Right lung (tissue), 5 donors: ENCODE measurements around the gene SHISA8. TPM values are rescaled to one million over a fixed set of nuclear protein-coding genes. Genes with fewer than 3 reads are reported as not detected.

ENCODE experiments used
- DNase-seq, 2 donors: peaks; one replicate each; pipeline ENCODE4 v3.0.0-alpha.2; 2013
- polyA plus RNA-seq, 5 donors: library from polyadenylated mRNA; unstranded; fragments of 120-200 nt; gene quantifications; one replicate each; pipeline versions ENCODE4 v1.2.1 to v1.2.3, GENCODE V29; 2013; ENCODE audit warnings: inconsistent platforms in 1 of 5, low replicate concordance in 1 of 5; ENCODE audit not compliant: insufficient read length in 5 of 5, insufficient read depth in 1 of 5

SHISA8 gene
- polyA plus RNA-seq, 5 donors, result 0.08 to 0.27 (median 0.21) TPM; not detected in 2

DNA sequence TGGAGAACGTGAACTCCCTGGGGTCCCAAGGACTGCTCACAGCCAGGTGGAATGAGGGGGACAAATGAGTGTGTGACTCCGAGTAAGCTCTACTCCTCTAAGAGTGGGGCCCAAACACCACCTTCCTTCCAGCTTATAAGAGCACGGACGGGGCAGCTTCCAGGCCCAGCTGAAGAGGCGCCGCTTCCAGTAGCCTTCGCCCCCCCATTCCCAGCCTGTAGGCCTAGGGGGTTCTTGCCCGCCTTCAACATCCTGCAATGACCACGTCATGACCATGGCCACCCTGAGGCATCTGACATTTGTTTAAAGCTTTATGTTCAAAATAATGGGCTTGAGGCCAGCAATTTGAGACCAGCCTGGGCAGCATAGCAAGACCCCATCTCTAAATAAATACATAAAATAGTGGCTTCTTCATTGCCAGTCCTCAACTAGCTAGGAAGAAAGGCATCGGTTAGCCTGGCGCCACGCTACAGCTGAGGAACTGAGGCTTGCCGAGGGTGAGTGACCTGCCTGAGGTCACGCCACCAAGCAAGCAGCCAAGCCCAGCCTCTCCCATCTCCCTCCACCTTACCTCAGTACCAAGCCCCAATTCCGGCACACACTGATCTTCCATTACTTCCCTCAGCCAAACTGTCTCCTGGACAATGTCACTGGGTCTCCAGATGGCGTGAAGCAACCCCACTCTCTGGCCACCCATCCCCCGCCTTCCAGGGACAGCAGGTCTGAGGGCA lies 19.6 kb upstream of the SHISA8 start:
- DNase-seq, result no peak

- DNase-seq, result no peak
These were observed 18.7 kb upstream of the SHISA8 start for GRCh38 chr22:41933411-41934177.

DNA sequence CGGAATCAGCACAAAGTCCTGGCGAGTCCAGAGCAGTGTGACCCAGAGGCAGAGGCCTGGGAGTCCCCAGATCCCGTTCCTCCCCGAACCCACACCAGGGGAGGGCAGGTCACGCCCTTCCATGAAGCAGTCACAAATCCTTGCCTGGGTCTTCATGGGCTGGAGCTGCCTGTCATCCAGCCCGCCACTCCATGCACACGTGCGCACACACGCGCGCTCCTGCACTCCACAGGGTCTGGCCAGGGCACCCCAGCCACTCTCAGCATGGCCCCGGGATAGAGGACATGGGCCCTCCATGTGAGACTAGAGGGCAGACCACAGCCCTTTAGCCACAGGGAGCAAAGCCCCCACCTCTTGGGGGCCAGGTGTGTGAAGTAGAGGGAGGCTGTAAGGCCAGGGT lies 17.5 kb upstream of the SHISA8 start:
- DNase-seq, result no peak

- DNase-seq, result no peak
These were observed 16.9 kb upstream of the SHISA8 start for GRCh38 chr22:41931701-41932269.

DNA sequence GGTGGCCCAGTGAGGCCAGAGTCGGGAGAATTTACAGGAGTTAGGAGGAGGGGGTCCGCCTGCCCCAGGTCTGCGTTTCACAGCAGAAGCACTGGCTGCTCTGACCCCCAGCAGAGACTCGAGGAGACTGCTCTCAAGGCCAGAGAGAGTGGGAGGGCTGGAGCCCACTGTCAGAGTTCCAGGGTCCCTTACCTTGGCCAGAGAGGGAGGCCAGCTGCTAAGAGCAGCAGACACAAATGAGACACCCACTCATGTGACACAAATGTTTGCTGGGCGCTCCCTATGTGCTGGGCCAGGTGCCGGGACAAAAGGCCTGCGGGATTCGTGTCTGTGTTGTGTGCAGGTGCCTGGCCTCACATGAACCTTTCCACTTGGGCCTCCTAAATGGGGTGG lies 14.5 kb upstream of the SHISA8 start:
- no peak for DNase-seq

GRCh38 chr22:41928593-41929417 lies 13.9 kb upstream of the SHISA8 start:
- DNase-seq, result no peak

DNA sequence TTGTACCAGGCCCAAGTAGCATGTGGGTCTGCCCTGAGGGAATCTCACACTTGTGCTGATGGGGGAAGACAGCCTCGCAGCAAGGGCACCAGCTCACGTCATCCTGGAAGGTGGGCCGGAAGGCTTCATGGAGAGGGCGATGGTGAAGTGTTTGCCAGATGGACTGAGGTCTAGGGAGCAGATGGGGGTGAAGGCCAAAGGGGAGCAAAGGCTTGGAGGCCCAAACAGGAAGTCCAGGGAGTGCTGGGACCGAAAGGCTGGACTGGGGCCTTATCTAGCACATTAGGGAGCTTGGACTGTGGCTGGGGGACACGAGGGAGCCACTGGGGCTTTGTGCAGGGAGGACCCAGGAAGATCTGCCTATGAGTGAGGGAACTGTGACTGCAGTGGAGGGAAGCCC lies 12.9 kb upstream of the SHISA8 start:
- DNase-seq, result no peak

DNA sequence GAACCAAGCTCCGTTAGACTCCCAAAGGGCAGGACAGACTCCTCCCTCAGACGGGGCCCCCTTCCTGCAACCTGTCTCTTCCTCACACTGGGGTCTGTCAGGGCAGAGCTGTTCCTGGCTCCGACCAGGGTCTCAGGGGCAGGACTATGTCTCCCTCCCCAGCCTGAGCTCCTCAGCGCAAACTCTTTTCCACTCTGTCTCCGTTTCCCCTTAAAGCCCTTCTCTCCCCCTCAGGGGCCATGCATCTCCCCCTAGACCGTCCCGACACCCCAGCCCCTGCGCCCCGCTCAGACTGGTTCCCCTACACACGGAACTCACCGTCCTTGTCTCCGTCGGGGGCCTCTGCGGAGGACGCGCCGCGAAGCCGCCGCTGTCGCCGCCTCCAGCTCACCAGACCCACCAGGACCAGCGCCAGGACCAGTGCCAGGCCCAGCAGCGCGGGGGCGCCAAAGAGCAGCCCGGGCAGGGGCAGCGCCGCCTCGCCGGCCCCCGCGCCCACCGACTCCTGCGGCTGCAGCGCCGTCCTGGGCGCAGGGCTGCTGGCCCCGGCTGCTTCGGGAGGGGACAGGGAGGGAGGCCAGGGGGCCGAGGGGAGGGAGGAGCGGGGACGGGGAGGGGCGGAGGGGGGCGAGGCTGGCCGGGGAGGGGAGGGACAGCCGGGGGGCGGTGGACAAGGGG lies 11.0 kb upstream of the SHISA8 start:
- no peak for DNase-seq

DNA sequence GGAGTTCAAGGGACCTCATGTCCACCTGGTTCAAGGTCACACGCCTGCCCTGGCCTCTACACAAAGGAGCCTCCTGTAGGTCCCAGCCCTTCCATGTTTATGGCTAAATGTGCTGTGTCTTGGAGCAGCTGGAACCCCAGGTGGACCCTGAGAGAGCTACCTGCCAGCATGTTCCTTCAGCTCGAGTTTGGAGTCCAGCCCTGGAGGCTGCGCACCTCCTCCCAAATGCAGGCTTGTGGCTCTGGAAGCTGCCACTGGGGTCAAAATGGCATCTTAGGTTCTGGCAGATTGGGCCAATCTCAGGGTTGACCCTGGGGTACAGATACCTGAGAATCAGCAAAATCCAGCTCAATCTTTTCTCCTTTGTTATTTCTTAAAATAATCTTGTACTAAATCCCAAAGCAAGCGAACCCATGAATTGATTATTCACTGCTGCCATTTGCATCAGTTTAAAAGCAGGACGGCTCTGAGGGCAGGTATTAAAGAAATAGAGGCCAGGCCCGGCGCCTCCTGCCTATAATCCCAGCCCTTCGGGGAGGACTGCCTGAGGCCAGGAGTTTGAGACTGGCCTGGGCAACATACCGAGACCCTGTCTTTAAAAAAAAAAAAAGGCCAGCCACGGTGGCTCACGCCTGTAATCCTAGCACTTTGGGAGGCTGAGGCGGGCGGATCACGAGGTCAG lies 8.9 kb upstream of the SHISA8 start:
- no peak for DNase-seq

DNA sequence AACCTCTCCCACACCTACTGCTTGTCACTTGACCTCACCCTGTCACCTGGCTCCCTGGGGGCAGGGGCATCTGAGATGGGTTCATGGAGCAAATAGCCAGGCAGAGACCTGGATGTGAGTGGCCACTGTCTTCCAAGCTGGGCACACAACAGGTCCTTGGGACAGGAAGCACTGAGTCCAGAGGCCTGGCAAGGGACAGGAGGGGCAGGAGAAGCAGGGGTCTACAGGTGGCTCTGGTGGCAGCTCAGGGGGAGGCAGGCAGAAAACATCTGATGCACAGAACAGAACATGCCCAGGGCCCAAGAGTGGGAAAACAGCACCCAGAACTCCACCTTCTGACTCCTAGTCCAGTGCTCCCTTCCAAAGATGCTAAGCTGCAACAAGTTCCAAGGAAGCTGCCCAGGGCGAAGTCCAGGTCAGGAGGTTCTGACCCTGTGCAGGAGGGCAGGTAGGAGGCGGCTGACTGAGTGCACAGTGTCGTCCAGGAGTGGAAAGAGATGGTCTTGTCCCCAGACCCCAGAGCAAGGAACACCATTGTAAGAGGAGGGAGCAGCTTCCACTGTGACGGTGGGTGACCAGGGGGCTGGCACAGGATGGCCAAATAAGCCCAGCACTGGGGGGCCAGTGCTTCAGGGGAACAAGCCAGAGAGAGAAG lies 8.2 kb upstream of the SHISA8 start:
- no peak for DNase-seq

DNA sequence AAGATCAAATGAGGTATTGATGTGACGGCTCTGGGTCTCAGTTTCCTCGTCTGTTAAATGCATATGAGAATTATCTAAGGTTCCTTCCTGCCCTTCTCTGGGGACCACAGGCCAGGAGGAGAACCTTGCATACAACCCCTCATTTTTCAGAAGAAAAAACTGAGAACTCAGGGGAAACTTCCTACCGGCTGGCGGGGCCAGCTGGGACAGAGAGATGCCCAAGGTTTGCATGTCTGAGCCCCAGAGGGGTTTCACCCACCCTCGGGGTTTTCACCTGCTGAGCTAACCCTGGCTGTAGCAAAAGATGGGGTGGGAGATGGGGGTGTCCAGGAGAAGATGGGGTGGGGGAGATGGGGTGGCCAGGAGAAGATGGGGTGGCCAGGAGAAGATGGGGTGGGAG lies 7.5 kb upstream of the SHISA8 start:
- DNase-seq, result no peak

DNA sequence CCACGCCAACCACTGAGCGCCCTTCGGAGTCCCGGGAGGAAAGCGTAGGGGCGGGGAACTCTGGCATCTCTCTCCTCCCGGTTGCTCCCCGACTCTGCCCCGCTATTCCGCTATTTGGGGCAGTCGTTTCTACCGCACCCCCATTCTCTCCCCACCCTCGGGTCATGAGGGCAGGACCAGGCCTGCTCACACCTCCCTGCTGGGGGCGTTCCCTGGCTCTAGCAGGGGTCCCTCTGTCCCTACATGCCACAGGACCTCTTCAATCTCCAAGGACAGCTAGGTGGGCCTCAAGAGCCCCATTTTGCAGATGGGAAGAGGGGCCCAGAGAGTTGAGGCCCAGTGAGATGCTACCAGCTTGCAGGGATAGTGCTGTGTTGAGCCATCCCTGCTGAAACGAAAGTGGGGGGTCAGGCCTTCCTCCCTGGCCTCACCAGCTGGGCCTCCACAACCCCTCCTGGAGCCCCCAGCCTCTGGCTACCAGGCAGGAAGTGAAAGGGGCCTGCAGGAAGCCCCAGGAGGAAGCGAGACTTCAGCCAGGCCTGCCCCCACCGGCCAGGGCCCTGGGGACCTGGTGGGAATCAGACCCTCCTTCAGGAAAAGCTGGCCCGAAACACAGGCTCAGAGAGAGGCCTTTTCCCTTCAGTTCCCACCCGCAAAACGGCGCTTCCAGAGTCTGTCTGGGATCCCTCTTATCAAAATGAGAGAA lies 5.5 kb upstream of the SHISA8 start:
- DNase-seq, result no peak

DNA sequence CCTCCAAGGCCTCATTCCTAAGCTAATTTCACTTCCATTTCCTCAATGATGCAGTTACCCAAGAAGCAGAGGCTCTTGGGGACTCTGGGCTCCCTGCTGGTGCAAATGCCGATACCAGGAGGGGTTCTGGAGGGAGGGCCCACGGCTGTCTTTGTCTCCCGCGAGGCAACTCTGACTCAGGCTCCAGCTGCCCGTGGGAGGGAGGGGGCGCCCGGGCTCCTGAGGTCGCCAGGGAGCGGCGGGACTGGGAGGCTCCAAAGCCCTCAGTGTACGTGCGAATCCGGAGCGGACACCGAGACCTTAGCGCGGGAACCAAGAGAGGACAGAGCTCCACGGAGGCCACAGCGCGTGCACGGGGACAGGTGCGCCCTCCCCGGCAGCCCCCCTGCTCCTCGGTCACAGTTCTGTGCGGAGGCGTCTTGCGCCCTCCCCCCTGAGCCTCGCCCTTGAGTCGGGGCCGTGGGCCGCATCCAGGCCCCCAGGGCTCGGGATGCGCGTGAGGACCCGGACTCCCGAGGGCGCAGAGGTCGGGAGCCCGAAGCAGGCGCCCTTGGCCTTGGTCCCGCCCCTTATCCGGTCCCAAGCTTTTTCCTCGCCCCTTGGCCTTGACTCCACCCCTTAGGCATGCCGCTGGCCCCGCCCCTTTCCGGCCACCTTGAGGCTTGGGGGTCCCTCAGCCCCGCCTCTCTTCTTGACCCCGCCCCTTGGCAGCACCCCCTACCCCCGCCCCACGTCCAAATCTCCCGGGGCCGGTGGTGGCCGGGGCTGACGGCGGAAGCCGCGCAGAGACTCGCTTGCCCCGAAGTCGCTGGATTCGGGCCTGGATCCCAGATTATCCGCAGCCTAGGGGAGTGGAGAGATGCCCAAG lies 4.7 kb upstream of the SHISA8 start:
- DNase-seq, result peak in 1 of 2 donors; percentile 33

DNA sequence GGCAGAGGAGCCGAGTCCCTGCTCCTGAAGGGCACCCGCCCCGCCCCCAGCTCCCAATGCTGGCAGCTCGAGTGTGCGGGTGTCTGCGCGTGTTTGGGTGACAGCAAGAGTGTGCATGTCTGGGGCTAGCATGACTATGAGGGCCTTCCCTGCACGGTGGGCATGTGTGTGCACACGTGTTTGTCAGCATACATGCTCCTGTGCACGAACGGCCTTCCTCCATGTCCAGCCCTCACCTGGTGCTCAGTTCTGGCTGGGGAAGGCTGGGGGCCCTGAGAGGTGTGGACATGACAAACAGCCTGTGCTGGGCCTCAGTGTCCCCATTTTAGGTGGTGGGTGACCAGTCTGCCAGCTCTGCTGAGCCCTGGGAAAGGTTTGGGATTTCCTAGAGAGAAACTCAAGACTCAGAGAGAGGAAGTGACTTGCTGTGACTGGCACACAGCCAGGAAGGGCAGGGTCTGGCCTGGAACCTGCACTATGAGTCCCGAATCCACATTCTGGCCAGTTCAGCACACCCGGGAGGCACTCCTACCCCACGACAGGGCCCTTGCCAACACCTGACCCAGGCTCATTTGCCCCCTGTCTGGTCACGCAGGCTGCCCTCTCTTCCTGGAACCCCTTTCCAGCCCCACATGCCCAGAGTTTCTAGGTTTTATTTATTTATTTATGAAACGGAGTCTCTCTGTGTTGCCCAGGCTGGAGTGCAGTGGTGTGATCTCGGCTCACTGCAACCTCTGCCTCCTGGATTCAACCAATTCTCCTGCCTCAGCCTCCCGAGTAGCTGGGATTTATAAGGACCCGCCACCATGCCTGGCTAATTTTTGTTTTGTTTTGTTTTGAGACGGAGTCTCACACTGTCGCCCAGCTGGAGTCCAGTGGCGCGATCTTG lies 3.3 kb upstream of the SHISA8 start:
- peak; percentile 55 to 69 for DNase-seq

DNA sequence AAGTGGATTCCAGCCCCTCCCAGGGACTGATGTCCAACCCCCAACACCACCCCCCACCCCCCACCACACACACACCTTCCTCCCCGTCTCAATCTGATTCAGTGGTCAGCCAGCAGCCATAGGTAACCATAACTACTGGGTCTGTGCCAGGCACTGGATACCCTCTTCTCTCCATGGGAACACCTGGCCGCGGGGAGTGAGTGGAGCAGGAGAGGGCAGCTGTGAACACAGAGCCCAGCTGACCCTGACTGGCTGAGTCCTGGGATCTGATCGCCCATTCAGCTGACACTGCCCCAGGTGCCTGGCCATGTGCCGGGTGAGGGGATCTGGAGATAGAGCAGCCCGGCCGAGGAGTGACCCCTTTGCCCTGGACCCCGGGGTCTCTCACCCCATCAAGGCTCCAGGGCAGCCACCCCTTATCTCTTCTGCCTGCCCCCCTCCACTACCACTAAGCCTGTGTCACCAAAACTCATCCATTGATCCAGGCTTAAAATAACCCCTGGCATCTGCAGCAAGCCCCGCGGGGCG lies 2.6 kb upstream of the SHISA8 start:
- no peak for DNase-seq

DNA sequence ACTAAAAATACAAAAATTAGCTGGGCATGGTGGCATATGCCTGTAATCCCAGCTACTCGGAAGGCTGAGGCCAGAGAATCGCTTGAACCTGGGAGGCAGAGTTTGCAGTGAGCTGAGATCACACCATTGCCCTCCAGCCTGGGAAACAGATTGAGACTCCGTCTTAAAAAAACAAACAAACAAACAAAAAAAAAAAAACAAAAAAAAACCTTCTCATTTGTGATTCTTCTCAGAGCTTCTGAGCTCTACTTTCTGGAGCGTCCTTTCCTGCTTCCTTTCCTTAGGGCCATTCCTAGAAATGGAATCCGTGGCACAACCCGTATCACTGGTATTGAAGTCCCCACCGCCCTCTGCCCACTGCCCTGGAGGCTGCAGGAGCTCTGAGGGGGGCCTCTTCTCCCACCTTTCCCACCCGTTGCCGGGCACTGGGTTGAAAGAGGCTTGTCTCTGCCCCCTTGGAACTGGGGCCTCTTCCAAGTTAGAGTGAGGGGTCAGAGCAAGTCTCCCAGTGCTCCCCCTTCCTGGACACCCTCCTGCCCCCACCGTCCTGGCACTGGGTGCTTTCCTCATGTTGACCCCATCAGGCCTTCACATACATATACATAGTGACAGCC lies 2.0 kb upstream of the SHISA8 start:
- DNase-seq, result no peak
